HT1080 (cell line): ENCODE data around the gene HNRNPH1. TPM values are rescaled to one million over a fixed set of nuclear protein-coding genes. Genes with fewer than 3 reads are reported as not detected.

ENCODE experiments used
- DNase-seq: peaks from one replicate; pipeline ENCODE4 v3.0.0-alpha.2; 2015; ENCODE audit warnings: low read depth
- total RNA-seq: library from RNA; depleted of rRNA; stranded (reverse); fragments of >200 nt; shearing (Covaris generic); gene quantifications from 2 replicates; pipeline ENCODE4 v1.2.3, GENCODE V29; 2014

The HNRNPH1 gene
- total RNA-seq, 1 experiment from 2014 or later = 420 TPM

GRCh38 chr5:179623906-179624741 lies 653 bp upstream of the HNRNPH1 start:
- DNase-seq = peak; percentile 74

GRCh38 chr5:179621551-179622214 lies 1.8 kb downstream of the HNRNPH1 start:
- DNase-seq = no peak

DNA sequence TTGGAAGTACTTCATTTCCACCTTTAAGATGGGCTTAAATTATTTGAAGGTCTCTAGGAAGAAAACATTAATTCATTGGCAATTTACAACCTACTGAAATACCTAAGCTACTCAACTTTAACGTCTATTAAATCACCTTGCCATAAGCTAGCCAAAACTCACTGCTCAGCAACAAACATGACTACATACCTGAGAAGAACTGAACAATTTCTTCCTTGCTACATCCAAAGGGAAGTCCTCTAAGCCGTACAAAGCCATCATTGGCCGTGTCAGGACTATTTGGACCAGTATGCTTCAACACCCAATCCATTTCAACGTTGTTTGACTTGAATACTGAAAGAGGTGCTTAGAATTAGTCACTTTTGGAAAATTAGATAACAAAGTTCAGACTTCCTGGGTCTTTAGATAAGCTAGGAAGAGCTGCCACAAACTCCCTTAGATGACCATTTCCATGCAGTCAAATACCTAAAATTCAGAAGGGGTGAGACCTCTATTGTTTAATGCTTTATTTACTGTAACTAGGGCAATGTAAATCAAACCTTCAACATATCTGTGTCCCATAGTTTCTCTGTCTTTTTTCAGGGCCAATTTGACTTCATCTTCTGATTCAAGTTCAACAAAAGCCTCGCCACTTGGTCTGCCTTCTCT lies 2.6 kb downstream of the HNRNPH1 start:
- DNase-seq = no peak

DNA sequence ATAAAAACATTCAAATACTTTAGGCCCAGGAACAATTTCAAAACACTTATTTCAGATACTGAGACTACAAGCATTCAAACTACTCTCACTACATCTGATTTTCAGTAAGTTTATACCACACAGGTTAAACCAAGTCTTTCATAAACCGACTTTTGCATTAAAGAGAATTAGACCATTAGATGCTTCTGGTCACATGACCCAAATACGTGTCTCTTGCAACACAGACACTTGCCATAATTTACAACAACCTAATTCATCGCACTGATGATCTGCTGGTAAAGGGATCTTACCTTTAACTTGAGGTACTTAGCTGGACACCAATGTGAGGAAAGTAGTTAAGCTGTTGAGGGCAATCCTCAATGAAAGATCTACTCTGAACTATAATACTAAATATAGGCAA lies 3.2 kb downstream of the HNRNPH1 start:
- no peak for DNase-seq

- no peak for DNase-seq
These were observed 3.7 kb downstream of the HNRNPH1 start for GRCh38 chr5:179619776-179620175.

DNA sequence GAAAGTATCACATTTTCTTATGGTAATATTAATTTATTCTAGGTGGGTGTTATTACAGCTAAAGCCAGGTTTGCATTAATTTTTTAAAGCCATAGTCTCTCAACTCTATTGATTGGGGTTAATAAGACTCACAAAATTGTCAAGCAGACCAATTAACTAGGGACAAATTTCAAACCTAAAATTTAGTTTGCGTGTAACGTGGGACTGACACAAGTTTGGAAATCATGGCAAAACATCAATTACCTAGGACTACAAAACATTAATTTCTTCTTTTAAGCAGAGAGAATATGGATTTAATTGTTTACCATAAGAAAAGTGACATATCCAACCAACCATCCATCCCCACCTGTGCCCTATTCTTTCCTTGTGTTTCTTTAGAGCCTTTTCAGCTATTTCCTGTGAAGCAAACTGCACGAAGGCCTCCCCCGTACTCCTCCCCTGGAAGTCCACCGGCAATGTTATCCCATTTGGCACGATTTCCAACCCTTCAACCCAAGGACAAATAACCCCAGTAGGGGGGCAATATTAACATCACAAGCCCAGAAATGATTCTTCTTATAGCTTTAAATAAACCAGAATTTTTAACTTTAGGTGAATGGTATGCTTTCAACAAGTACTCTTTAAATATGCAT lies 4.4 kb downstream of the HNRNPH1 start:
- DNase-seq = no peak

GRCh38 chr5:179617930-179618329 lies 5.5 kb downstream of the HNRNPH1 start:
- no peak for DNase-seq

GRCh38 chr5:179616002-179616594 lies 7.4 kb downstream of the HNRNPH1 start:
- DNase-seq = no peak

- DNase-seq = no peak
These were observed 8.3 kb downstream of the HNRNPH1 start for GRCh38 chr5:179615203-179615602.

- DNase-seq = no peak
These were observed 8.7 kb downstream of the HNRNPH1 start for GRCh38 chr5:179614745-179615144.

- DNase-seq = no peak
These were observed 9.9 kb downstream of the HNRNPH1 start for GRCh38 chr5:179613460-179614071.

DNA sequence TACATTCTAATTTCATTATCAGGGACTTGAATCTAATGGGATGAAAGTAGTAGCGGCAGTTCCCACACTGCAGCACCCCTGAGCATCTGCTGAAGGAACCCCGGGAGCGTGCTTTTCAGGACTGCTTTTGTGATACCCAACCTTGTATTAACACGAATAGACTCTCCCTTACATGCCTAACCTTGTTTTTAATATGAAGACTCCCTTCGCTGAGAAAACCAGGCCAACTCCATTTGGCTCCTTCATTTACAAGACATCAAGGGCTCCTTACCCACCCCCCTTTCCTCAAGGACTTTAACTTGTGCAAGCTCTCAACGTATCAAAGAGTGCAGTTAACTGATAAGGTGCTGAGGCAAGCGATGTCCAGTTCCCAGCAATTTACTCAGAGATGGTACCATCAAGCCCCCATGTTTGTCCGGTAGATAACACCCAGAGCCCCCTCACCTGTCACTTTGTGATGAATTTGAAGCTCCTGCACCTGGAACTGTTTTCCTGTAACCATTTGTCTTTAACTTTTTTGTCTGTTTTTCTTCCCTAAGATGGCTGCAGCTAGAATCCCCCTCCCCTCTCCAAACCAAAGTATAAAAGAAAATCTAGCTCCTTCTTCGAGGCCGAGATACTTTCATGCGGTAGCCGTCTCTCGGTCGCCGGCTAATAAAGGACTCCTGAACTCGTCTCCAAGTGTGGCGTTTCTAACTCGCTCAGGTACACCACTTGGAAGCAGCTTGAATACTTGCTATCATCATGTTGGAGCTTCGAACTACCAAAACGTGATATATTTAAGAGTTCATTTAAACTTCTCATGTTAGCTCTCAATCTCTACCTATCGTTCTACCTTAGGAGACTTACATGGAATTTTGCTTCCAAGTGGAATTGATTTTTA lies 10.7 kb downstream of the HNRNPH1 start:
- DNase-seq = no peak

DNA sequence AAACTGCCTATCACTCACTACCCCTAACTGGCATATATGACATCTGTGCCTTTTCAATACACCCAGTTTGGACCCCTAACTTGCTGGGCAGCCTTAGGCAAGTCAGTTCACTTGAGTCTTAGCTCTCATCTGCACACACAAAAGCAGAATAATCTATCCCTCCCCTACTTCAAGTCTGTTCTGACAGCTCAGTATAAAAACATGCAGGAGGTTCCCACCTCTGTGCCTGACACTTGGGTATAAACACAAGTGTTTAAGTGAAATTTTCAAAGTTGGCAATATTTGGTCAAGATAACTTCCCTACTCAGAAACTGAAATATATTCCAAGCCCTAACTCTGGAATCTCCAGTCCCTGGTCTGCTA lies 12.6 kb downstream of the HNRNPH1 start:
- no peak for DNase-seq

- DNase-seq = no peak
These were observed 13.2 kb downstream of the HNRNPH1 start for GRCh38 chr5:179610109-179610902.

DNA sequence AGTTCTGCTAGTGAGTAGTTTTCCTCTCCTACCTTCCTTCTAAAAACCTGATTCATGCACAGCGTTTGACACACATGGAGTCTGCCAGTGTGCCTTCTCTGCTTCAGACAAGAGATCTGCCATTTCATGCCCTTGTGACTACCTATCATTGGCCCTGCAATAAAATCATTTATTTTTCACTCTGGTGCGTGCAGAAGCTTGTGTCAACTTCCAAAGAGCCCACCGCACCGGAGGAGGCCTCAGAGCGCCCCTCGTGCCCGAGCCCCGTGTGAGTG lies 13.7 kb downstream of the HNRNPH1 start:
- DNase-seq = no peak

DNA sequence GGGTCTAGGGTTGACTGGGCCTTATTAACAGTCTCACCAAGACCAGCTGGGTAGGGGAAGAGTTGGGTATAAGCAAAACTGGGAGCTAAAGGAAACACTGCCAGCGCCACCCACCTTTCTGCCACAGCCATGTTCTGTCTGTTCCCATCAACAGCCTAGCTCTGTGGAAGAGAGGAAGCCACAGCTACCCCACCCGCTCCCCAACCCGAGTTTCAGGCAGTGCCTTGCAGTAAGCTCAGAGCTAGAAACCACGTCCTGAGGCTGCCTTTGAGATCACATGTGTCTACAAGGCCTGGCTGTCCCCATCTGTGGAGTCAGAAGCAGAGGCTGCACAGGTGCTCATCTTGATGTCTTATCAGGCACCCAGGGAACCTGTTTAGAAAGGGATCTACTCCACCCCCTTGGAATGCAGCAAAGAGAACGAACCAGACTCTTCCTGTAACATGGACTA lies 15.3 kb downstream of the HNRNPH1 start:
- DNase-seq = no peak

DNA sequence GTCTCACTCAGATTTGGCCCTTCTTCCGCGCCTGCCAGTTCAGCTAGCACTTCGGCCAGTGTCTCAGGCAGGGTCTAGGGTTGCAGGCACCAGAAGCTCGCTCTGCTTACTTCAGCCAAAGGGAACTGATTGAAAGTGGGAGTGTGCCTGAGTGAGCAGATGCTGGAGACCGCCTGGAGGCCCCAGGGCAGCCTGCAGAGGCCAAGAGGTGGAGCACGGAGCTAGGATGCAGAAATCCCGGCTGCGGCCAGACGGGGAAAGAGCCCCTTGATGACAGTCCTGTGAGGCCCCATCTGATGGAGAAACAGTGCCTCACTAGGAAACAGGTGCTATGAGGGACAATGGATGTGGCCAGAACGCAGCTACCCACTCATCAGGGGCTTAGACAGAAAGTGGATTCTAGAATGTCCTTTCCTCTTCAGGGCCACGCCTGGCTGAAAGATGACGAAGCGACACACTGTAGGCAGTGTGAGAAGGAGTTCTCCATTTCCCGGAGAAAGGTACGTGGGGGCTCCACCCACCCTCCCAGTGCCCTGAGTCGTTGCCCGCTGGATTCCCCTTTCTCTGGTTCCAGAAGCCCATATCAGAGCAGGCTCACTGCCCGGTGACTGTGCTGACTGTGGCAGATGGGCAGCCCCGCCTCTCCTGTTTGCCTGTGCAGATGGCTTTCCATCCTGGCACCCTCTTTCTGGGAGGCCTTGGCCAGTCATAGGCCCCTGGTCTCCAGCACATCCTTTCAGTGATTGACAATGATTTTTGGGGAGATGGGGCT lies 16.1 kb downstream of the HNRNPH1 start:
- no peak for DNase-seq

- DNase-seq = no peak
These were observed 16.6 kb downstream of the HNRNPH1 start for GRCh38 chr5:179606910-179607159.
